WI38 (cell line): ENCODE measurements around the gene STRAP.
"Not testable (repeated sequence)": the region's sequence is repeated elsewhere in the genome, so short reads cannot be mapped to it uniquely, and the experiment has no call there.

Experiments used
- H3K4me3 ChIP-seq: 2 replicates; pipeline ENCODE4 v1.5.1; 2011; ENCODE audit warnings: low read depth, mild to moderate bottlenecking, control low read depth, low read length
- TF ChIP-seq, protein P1 (sequence below): IDR thresholded peaks from 2 replicates; pipeline ENCODE4 v1.5.1; 2012; ENCODE audit warnings: low read depth, mild to moderate bottlenecking, control low read depth, low read length

STRAP gene

DNA sequence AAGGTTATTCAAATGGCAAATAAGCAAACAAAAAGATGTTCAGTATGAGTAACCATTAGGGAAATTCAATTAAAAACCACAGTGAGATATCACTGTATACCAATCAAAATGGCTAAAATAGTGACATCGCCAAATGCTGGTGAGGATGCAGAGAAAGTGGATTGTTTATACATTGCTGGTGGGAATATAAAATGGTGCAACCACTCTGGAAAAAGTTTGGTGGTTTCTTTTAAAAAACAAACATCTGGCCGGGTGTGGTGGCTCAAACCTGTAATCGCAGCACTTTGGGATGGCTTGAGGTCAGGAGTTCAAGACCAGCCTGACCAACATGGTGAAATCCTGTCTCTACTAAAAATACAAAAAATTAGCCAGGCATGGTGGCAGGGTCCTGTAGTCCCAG is 14.0 kb upstream of the STRAP start:
- TF ChIP-seq, protein P1, sequence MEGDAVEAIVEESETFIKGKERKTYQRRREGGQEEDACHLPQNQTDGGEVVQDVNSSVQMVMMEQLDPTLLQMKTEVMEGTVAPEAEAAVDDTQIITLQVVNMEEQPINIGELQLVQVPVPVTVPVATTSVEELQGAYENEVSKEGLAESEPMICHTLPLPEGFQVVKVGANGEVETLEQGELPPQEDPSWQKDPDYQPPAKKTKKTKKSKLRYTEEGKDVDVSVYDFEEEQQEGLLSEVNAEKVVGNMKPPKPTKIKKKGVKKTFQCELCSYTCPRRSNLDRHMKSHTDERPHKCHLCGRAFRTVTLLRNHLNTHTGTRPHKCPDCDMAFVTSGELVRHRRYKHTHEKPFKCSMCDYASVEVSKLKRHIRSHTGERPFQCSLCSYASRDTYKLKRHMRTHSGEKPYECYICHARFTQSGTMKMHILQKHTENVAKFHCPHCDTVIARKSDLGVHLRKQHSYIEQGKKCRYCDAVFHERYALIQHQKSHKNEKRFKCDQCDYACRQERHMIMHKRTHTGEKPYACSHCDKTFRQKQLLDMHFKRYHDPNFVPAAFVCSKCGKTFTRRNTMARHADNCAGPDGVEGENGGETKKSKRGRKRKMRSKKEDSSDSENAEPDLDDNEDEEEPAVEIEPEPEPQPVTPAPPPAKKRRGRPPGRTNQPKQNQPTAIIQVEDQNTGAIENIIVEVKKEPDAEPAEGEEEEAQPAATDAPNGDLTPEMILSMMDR, result no peak
- H3K4me3 ChIP-seq, result no peak overlapping the region

DNA sequence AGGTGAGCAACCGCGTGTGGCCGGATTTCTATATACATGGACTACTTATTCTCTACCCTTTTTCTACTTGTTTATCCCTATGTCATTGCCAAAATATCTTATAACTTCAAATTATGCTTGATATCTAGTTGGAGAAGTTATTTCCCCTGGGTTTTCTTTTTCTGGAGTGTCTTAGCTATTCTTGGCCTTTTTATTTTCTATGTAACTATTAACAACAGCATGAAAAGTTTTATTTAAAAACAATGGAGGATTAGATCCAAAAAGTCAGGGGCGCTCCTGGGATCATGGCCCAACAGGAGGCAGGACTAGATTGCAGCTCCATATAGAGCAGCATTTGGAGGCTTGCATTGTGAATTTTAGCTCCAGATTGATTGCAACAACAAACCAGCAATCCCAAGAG is 8.6 kb upstream of the STRAP start:
- no peak overlapping the region for H3K4me3 ChIP-seq
- TF ChIP-seq, protein P1, result no peak

DNA sequence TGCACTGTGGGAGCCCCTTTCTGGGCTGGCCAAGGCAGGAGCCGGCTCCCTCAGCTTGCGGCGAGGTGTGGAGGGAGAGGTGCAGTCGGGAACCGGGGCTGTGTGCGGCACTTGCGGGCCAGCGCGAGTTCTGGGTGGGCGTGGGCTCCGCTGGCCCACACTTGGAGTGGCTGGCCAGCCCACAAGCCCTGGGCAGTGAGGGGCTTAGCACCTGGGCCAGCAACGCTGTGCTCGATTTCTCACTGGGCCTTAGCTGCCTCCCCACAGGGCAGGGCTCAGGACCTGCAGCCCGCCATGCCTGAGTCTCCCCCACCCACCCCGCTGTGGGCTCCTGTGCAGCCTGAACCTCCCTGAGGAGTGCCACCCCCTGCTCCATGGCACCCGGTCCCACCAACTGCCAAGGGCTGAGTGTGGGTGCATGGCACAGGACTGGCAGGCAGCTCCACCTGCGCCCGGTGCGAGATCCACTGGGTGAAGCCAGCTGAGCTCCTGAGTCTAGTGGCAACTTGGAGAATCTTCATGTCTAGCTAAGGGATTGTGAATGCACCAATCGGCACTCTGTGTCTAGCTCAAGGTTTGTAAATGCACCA is 7.5 kb upstream of the STRAP start:
- not testable (repeated sequence) for H3K4me3 ChIP-seq

DNA sequence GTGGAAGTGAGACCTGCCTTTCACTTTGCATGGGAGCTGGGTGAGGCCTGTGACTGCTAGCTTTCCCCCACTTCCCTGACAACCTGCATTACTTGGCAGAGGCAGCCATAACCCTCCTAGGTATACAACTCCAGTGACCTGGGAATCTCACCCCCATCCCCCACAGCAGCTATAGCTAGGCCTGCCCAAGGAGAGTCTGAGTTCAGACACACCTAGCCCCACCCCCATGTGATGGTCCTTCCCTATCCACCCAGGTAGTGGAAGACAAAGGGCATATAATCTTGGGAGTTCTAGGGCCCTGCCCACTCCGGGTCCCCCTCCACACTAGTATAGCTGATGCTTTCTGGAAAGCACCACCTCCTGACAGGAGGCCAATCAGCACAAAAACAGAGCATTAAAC is 6.3 kb upstream of the STRAP start:
- TF ChIP-seq, protein P1, result no peak
- no peak overlapping the region for H3K4me3 ChIP-seq

DNA sequence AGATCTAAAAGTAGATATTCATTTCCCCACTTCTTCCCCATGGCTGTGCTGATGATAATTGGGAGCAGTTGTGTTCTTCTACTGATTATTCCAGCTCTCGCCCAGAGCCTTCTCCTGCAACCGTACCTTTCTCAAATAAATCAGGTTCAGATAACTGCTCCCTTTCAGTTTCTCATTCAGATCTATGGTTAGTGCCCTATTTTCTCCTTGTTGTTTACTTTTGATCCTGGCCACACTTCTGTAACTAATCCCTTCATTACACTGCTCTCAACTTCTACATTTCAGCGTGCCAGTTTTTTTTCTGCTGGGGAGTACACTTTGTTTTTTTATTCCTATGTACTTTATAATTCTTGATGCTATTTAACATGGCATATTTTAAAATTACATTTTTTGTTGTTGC is 2.8 kb upstream of the STRAP start:
- H3K4me3 ChIP-seq, result no peak overlapping the region
- TF ChIP-seq, protein P1, result no peak

DNA sequence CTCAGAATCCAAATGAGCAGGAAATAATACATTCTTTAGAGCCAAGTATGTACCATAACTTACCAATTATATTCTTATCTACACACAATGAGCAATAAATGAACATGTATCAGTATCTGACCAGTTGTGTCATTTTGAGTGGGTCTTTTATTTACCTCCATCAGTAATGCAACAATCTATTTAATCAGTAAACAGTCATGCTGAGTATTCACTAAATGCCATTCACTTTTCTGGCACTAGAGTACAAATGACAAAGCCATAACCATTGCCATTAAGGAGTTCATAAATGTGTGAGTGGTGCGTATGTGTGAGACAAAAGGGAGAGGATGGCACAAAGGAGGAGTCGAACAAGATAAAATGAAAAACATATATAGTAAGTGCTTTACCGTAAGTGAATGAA is 1.5 kb upstream of the STRAP start:
- TF ChIP-seq, protein P1, result no peak
- no peak overlapping the region for H3K4me3 ChIP-seq

DNA sequence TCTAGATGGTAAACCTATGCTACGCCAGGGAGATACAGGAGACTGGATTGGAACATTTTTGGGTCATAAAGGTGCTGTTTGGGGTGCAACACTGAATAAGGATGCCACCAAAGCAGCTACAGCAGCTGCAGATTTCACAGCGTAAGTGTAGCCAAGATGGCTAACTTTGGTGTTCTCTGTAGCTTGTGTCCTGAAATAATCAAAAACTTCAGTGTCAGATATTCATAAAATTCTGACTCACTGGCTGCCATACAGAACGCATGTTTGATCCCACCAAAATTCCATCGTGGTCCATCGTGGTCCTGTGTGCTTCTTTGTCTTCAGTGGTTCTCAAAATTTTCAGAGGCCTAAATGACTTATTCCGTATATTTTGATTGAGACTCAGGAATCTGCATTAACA is 1.3 kb downstream of the STRAP start:
- peak overlapping the region; percentile 99 for H3K4me3 ChIP-seq
- TF ChIP-seq, protein P1, result no peak

DNA sequence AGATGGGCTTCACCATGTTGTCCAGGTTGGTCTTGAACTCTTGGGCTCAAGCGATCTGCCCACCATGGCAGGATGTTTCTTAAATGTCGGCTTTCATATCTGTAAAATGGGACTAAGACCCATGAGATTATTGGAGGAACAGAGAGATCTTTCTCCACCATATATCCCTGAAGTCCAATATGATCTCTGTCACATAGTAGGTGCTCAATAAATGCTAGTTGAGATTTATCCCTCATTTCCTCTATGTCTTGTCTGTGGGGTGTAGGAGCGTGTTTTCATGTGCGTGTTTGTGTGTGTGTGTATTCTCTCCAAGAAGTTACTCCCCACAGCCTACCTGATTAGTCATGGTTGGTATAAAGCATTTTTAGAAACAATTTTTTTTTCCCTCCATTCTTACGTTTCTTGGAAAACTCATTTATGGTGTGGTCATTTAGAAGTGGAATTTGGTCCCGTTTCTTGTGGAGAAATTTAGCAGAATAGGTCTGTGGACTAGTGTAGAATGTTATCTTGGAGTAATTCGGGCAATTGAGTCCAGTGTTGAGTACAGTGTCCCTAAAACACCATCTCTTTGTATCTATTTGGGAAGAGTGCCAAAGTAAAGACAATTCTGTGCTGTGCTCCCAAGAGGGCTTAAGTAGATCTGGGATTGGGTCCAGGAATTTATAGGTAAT is 4.3 kb downstream of the STRAP start:
- no peak overlapping the region for H3K4me3 ChIP-seq
- TF ChIP-seq, protein P1, result no peak
